Measurements from ENCODE around the gene ROPN1L. TPM values are rescaled to one million over a fixed set of nuclear protein-coding genes. Genes with fewer than 3 reads are reported as not detected.

Gene ROPN1L
- total RNA-seq, 4 donors from 2014 or later, result 6.3 TPM; not detected in 3

DNA sequence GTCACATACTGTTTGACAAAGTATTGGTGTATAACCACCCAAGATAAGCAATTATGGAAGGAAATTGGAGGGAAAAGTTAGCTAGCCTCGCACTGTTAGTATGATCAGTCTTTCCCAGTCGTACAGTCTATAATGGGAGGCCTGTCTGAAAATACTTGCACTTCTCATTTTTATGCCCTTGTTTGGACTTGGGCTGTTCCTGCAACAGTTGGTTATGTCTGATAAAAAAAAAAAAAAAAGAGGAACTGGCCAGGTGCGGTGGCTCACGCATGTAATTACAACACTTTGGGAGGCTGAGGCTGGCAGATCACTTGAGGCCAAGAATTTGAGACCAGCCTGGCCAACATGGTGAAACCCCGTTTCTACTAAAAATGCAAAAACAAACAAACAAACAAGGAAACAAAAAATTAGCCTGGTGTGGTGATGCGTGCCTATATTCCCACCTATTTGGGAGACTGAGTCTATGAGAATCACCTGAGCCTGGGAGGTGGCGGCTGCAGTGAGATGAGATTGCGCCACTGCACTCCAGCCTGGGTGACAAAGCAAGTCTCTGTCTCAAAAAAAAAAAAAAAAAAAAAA, 63.9 kb downstream of the ROPN1L start:
- H3K4me3 ChIP-seq, result no peak overlapping the region
- H3K36me3 ChIP-seq, result no peaks in the 10 kb centered on the region
- DNase-seq, result no peak
- H3K4me1 ChIP-seq, result no peaks in the 10 kb centered on the region
- intact Hi-C loops (cut with DNase I; ENCODE audit: low total_unique reads), result no loop called here
- peak overlapping the region in 1 of 2 donors; percentile 23 for H3K27ac ChIP-seq
- no peak for TF ChIP-seq POLR2A (IDR thresholded peaks at IDR 0.05)
- TF ChIP-seq, protein P1, sequence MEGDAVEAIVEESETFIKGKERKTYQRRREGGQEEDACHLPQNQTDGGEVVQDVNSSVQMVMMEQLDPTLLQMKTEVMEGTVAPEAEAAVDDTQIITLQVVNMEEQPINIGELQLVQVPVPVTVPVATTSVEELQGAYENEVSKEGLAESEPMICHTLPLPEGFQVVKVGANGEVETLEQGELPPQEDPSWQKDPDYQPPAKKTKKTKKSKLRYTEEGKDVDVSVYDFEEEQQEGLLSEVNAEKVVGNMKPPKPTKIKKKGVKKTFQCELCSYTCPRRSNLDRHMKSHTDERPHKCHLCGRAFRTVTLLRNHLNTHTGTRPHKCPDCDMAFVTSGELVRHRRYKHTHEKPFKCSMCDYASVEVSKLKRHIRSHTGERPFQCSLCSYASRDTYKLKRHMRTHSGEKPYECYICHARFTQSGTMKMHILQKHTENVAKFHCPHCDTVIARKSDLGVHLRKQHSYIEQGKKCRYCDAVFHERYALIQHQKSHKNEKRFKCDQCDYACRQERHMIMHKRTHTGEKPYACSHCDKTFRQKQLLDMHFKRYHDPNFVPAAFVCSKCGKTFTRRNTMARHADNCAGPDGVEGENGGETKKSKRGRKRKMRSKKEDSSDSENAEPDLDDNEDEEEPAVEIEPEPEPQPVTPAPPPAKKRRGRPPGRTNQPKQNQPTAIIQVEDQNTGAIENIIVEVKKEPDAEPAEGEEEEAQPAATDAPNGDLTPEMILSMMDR (IDR thresholded peaks at IDR 0.05), result no peak
- H3K9me3 ChIP-seq, result no peaks in the 10 kb centered on the region
- H3K27me3 ChIP-seq, result no peaks in the 10 kb centered on the region

DNA sequence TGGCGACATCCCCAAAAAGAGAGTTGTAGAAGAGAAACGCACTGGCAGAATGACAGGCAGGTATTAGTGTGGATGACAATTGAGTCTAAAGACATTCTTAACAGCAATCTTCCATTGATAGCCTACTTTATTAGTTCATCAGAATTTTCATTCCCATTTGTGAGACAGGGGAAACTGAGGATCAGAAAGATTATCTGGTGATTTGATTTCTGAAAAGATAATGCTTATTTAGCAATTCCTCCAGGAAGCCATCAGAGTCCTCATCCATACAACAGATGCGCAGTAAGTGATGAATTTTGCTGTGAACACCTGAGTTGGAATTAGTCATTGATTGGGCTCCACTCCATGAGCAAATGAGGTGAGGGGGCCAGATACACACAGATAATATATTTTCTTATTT, 64.9 kb downstream of the ROPN1L start:
- TF ChIP-seq POLR2A (IDR thresholded peaks at IDR 0.05), result no peak
- TF ChIP-seq, protein P1 (IDR thresholded peaks at IDR 0.05), result no peak
- intact Hi-C loops (cut with DNase I; ENCODE audit: low total_unique reads), result no loop called here
- H3K4me1 ChIP-seq, result no peaks in the 10 kb centered on the region
- no peak for DNase-seq
- no peak overlapping the region for H3K4me3 ChIP-seq
- H3K9me3 ChIP-seq, result no peaks in the 10 kb centered on the region
- no peaks in the 10 kb centered on the region for H3K36me3 ChIP-seq
- no peaks in the 10 kb centered on the region for H3K27me3 ChIP-seq
- no peak overlapping the region for H3K27ac ChIP-seq

DNA sequence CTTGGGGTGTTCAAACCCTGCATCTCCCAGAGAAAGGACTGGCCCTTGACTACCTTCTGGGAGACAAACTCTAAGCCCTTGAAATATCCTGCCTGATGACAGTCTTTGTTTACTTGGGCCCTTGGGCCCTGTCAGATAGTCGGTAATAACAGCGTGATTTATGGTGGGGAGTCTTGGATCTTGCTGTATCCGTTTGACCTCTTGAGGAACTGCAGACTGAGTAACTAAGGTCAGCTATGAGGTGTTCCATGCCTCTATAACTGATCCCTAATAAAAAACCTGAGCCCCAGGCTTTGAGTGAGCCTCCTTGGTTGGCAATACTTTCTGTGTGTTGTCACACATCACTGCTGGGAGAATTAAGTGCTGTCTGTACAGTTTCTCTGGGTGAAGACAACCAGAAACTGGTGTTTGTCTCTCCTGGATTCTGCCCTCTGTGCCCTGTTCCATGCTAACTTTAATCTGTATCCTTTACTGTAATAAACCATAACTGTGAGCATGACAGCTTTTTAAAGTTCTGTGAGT, 66.0 kb downstream of the ROPN1L start:
- Histone ChIP-seq H3K27me3 (no peaks in the 10 kb centered on the region), H3K27ac (peak overlapping the region in 1 of 2 donors; percentile 57), H3K9me3 (no peaks in the 10 kb centered on the region), H3K4me1 (no peaks in the 10 kb centered on the region), H3K36me3 (no peaks in the 10 kb centered on the region), H3K4me3 (no peak overlapping the region)
- TF ChIP-seq POLR2A (IDR thresholded peaks at IDR 0.05), result no peak
- TF ChIP-seq, protein P1 (IDR thresholded peaks at IDR 0.05), result no peak
- peak; percentile 20 to 63 for DNase-seq
- intact Hi-C loops (cut with DNase I; ENCODE audit: low total_unique reads), result no loop called here

DNA sequence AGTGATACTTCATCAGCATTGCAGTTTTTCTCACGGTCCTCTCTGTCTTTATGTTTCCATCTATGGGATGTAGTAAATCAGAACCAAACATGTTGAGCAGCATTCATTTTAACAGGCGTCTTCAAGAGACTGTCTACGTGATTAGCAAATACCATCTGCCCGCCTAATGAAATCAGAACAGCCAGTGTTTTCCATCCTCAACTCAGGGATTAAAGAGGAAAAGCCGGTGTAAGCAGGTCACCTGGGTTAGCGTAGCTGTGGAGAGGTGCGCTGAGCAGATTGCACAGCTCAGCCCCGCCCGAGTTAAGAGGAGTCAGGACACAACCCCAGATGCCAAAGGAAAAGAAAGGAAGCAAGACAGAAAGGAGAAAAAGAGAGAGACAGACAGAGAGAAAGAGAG, 67.9 kb downstream of the ROPN1L start:
- Histone ChIP-seq H3K36me3 (no peaks in the 10 kb centered on the region), H3K4me3 (no peak overlapping the region), H3K9me3 (no peaks in the 10 kb centered on the region), H3K27me3 (no peaks in the 10 kb centered on the region), H3K27ac (no peak overlapping the region), H3K4me1 (no peaks in the 10 kb centered on the region)
- no peak for TF ChIP-seq POLR2A (IDR thresholded peaks at IDR 0.05)
- TF ChIP-seq, protein P1 (IDR thresholded peaks at IDR 0.05), result no peak
- DNase-seq, result no peak
- intact Hi-C loops (cut with DNase I; ENCODE audit: low total_unique reads), result no loop called here

DNA sequence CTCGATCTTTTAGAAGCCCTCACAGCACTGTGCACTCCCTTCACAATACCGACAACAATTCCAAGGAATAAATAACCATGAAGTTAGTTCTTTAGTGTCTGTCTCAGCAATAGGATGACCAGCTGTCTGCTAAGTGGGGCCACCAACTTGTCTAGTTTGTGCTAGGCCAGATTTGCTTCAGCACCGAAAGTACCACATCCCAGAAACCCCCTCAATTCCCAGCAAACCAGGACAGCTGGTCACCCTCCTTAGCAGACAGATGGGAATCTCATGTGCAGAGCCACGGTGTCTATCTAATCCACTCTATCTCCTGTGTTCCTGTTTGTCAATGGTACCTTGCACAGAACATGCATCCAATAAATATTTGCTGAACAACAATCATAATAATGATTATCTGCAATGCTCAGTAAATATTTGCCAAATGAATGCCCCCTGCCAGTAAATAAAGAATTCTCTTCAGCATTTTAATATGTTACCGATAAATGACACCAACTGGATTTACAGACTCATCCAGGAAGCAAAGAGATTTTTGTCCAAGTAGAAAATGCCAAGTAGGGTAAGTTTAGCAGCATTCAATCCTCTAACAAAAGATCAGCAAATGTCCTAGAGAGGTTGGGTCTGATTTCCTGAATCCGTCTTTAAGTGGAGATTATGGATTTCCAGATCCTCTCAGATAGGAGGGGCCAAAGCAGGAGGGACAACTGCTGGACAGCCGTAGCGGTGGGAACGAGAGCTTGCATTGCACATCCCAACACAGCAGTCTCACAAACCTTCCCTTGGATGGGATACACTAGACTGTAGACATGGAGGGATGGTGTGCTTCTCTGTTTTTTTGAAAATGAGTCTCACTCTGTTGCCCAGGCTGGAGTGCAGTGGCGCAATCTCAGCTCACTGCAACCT, 70.3 kb downstream of the ROPN1L start:
- DNase-seq, result no peak
- Histone ChIP-seq H3K27ac (no peak overlapping the region), H3K36me3 (no peaks in the 10 kb centered on the region), H3K4me1 (no peaks in the 10 kb centered on the region), H3K9me3 (no peaks in the 10 kb centered on the region), H3K27me3 (no peaks in the 10 kb centered on the region), H3K4me3 (no peak overlapping the region)
- TF ChIP-seq POLR2A (IDR thresholded peaks at IDR 0.05), result no peak
- TF ChIP-seq, protein P1 (IDR thresholded peaks at IDR 0.05), result no peak
- intact Hi-C loops (cut with DNase I; ENCODE audit: low total_unique reads), result no loop called here
